Gastroesophageal sphincter (tissue), 4 donors: ENCODE results near the gene CRACR2B. TPM values are rescaled to one million over a fixed set of nuclear protein-coding genes. Genes with fewer than 3 reads are reported as not detected.

ENCODE experiments used
- ATAC-seq: fragments of 150-250 bp; one replicate; pipeline ENCODE4 v1.9.1; 2016; ENCODE audit warnings: mild to moderate bottlenecking, moderate library complexity
- H3K27ac ChIP-seq, 4 donors: fragments of 200-600 bp; sonication (generic) in 3 of 4; 1 replicate in 3 of 4; 2 replicates in 1 of 4; pipeline ENCODE4 v1.5.1; 2016 to 2019
- H3K27me3 ChIP-seq: fragments of 200-600 bp; sonication (generic); one replicate; pipeline ENCODE4 v1.5.1; 2019
- H3K36me3 ChIP-seq, 2 donors: fragments of 200-600 bp; sonication (generic); one replicate each; pipeline ENCODE4 v1.5.1; 2019; ENCODE audit warnings: control low read depth in 1 of 2
- H3K4me1 ChIP-seq, 3 donors: fragments of 200-600 bp; sonication (generic); 1 replicate in 2 of 3; 2 replicates in 1 of 3; pipeline ENCODE4 v1.5.1; 2016 to 2019; ENCODE audit warnings: control low read depth in 2 of 3
- H3K4me3 ChIP-seq, 2 donors: fragments of 200-600 bp; sonication (generic); one replicate each; pipeline ENCODE4 v1.5.1; 2019; ENCODE audit warnings: mild to moderate bottlenecking in 1 of 2, moderate library complexity in 1 of 2
- H3K9me3 ChIP-seq, 3 donors: fragments of 200-600 bp; sonication (generic); one replicate each; pipeline ENCODE4 v1.5.1; 2017 to 2019; ENCODE audit warnings: control low read depth in 2 of 3
- EP300 ChIP-seq: sonication (generic); formaldehyde crosslinking; IDR thresholded peaks from one replicate; pipeline ENCODE4 v1.6.1; 2017; ENCODE audit warnings: antibody characterized with exemption, mild to moderate bottlenecking
- POLR2A ChIP-seq, 2 donors: fragments of 450-650 bp; IDR thresholded peaks; one replicate each; pipeline ENCODE4 v1.6.1; 2017; ENCODE audit warnings: antibody characterized with exemption in 2 of 2, mild to moderate bottlenecking in 2 of 2, moderate library complexity in 1 of 2
- POLR2AphosphoS5 ChIP-seq: sonication (generic); formaldehyde crosslinking; IDR thresholded peaks from one replicate; pipeline ENCODE4 v1.6.1; 2017; ENCODE audit warnings: antibody characterized with exemption
- WGBS, 2 donors: methylation state at CpG; one replicate each; pipeline ENCODE4 v1.1.5; 2018; ENCODE audit warnings: low coverage in 1 of 2; 5-methylcytosine and 5-hydroxymethylcytosine counted together
- small RNA-seq, 4 donors: library from RNA; depleted of rRNA; stranded (forward); fragments of <200 nt; gene quantifications; one replicate each; pipeline ENCODE3, GENCODE V24; 2016
- total RNA-seq, 4 donors: library from RNA; depleted of rRNA; stranded (reverse); fragments of >200 nt; gene quantifications; one replicate each; pipeline ENCODE4 v1.1.0, GENCODE V29; 2016
- TF ChIP-seq, protein P1 (sequence below), 4 experiments: fragments of 200-600 bp in 2 of 4; fragments of 450-650 bp in 2 of 4; sonication (generic) in 1 of 4; IDR thresholded peaks; one replicate each; pipeline ENCODE4 v1.5.1; 2017 to 2019; ENCODE audit warnings: antibody characterized with exemption in 4 of 4, mild to moderate bottlenecking in 2 of 4, moderate library complexity in 2 of 4

Gene CRACR2B
- total RNA-seq, 4 donors from 2014 or later: 4.1 to 10.3 (median 6.4) TPM

DNA sequence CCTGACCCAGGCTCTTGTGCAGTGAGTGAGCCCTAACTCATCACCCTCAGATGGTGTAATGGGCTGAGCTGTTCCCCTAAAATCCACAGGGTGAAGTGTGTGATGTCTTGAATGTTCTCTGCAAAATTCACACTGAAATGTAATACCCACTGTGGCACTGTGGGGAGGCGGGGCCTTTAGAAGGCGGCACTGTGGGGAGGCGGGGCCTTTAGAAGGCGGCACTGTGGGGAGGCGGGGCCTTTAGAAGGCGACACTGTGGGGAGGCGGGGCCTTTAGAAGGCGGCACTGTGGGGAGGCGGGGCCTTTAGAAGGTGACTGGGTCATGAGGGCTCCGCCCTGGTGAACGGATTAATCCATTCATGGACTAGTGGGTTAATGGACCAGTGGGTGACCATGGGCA lies 49.8 kb downstream of the CRACR2B start:
- WGBS, 2 donors: no CpG with 5 or more reads among the region's 11 CpGs
- Histone ChIP-seq H3K36me3 (peaks cover 0 to 62% of the 10 kb centered on the region in 2 donors), H3K9me3 (no peaks in the 10 kb centered on the region), H3K4me1 (no peaks in the 10 kb centered on the region), H3K4me3 (no peak overlapping the region), H3K27ac (no peak overlapping the region), H3K27me3 (no peaks in the 10 kb centered on the region)
- no peak for ATAC-seq
- TF ChIP-seq EP300 (no peak), POLR2AphosphoS5 (no peak), POLR2A (IDR thresholded peaks at IDR 0.05) (no peak)
- TF ChIP-seq, protein P1, sequence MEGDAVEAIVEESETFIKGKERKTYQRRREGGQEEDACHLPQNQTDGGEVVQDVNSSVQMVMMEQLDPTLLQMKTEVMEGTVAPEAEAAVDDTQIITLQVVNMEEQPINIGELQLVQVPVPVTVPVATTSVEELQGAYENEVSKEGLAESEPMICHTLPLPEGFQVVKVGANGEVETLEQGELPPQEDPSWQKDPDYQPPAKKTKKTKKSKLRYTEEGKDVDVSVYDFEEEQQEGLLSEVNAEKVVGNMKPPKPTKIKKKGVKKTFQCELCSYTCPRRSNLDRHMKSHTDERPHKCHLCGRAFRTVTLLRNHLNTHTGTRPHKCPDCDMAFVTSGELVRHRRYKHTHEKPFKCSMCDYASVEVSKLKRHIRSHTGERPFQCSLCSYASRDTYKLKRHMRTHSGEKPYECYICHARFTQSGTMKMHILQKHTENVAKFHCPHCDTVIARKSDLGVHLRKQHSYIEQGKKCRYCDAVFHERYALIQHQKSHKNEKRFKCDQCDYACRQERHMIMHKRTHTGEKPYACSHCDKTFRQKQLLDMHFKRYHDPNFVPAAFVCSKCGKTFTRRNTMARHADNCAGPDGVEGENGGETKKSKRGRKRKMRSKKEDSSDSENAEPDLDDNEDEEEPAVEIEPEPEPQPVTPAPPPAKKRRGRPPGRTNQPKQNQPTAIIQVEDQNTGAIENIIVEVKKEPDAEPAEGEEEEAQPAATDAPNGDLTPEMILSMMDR (IDR thresholded peaks at IDR 0.05): no peak

DNA sequence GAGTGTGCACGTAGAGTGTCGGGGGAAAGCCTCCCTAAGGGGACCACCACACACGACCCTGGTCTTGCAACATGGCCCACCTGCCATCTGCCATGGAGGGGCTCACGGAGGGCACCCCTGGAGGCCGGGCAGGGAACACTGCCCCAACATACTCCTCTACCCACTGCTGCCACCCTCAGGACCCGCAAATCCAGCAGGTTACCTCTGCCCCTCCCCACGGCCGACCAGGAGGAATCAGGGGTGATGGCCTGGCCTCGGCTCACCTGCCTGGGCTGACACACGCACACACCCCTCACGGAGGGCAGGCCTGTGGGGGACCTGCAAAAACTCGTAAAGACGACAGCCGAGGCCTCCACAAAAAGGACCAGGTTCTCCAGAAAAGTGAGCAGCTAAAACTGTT lies 52.7 kb downstream of the CRACR2B start:
- no peak overlapping the region for H3K4me3 ChIP-seq
- peaks cover 0 to 79% of the 10 kb centered on the region in 2 donors for H3K36me3 ChIP-seq
- TF ChIP-seq, protein P1 (IDR thresholded peaks at IDR 0.05): no peak
- TF ChIP-seq POLR2A (IDR thresholded peaks at IDR 0.05) (no peak), POLR2AphosphoS5 (no peak)
- no peaks in the 10 kb centered on the region for H3K9me3 ChIP-seq
- 80 to 96% methylated on average over 1 to 5 of the region's 14 CpGs for WGBS, 2 donors
- H3K27me3 ChIP-seq: no peaks in the 10 kb centered on the region
- no peaks in the 10 kb centered on the region for H3K4me1 ChIP-seq
- no peak for ATAC-seq
- H3K27ac ChIP-seq: no peak overlapping the region

Small RNA genes within 50 kb of the gene (small RNA-seq; reads per million reads assigned to genes)
- 0 reads per million in 4 donors for gene SNORA52

Other genes starting within 250 kb of the CRACR2B start
- 10 to 100 TPM in 3 of 4 donors, 1 to 10 TPM in 1; 5.4 to 25.4 (median 13.9) TPM for gene IRF7, start 212.0 kb upstream of the CRACR2B start, total RNA-seq
- not detected for gene CDHR5, start 203.0 kb upstream of the CRACR2B start, total RNA-seq
- not detected for gene SCT, start 200.7 kb upstream of the CRACR2B start, total RNA-seq
- gene DRD4, start 190.7 kb upstream of the CRACR2B start, total RNA-seq: under 1 TPM in 1 of 4 donors, not detected in 3; 0.27 TPM
- 10 to 100 TPM; 19.9 to 45.0 (median 35.0) TPM for gene DEAF1, start 132.7 kb upstream of the CRACR2B start, total RNA-seq
- 10 to 100 TPM; 35.6 to 65.8 (median 48.6) TPM for gene TMEM80, start 132.1 kb upstream of the CRACR2B start, total RNA-seq
- 10 to 100 TPM in 3 of 4 donors, 1 to 10 TPM in 1; 9.7 to 33.9 (median 24.0) TPM for gene EPS8L2, start 121.7 kb upstream of the CRACR2B start, total RNA-seq
- 100 to 1,000 TPM; 161 to 201 (median 185) TPM for gene TALDO1, start 80.5 kb upstream of the CRACR2B start, total RNA-seq
- 10 to 100 TPM; 28.9 to 33.8 (median 31.2) TPM for gene GATD1, start 50.4 kb upstream of the CRACR2B start, total RNA-seq
- gene CEND1, start 37.8 kb upstream of the CRACR2B start, total RNA-seq: 1 to 10 TPM in 1 of 4 donors, under 1 TPM in 3; 0.17 to 2.9 (median 0.58) TPM
- gene SLC25A22, start 29.6 kb upstream of the CRACR2B start, total RNA-seq: 10 to 100 TPM in 1 of 4 donors, 1 to 10 TPM in 3; 5.2 to 14.5 (median 6.9) TPM
- gene PIDD1, start 22.7 kb upstream of the CRACR2B start, total RNA-seq: 10 to 100 TPM in 2 of 4 donors, 1 to 10 TPM in 2; 1.6 to 23.7 (median 9.0) TPM
- gene RPLP2, start 18.0 kb upstream of the CRACR2B start, total RNA-seq: 100 to 1,000 TPM; 165 to 880 (median 462) TPM
- 10 to 100 TPM; 39.7 to 79.4 (median 58.9) TPM for gene PNPLA2, start 9.0 kb upstream of the CRACR2B start, total RNA-seq
- gene CD151, start 5.0 kb downstream of the CRACR2B start, total RNA-seq: 100 to 1,000 TPM; 277 to 794 (median 465) TPM
- gene POLR2L, start 14.6 kb downstream of the CRACR2B start, total RNA-seq: 10 to 100 TPM; 65.5 to 86.0 (median 71.8) TPM
- 100 to 1,000 TPM in 3 of 4 donors, 10 to 100 TPM in 1; 66.5 to 115 (median 112) TPM for gene TSPAN4, start 14.9 kb downstream of the CRACR2B start, total RNA-seq
- 10 to 100 TPM; 36.0 to 55.3 (median 46.4) TPM for gene CHID1, start 82.9 kb downstream of the CRACR2B start, total RNA-seq
- 10 to 100 TPM; 47.9 to 88.5 (median 61.6) TPM for gene AP2A2, start 98.0 kb downstream of the CRACR2B start, total RNA-seq
- gene MUC6, start 208.8 kb downstream of the CRACR2B start, total RNA-seq: under 1 TPM in 1 of 4 donors, not detected in 3; 0.77 TPM
- under 1 TPM in 1 of 4 donors, not detected in 3; 0.08 TPM for gene MUC2, start 247.0 kb downstream of the CRACR2B start, total RNA-seq